Glomerular visceral epithelial cell (primary cell): ENCODE measurements around the gene ERCC6L2.

Experiments used
- DNase-seq: peaks from one replicate; pipeline ENCODE4 v3.0.0-alpha.2; 2016; ENCODE audit errors: extremely low spot score

Gene ERCC6L2

GRCh38 chr9:95875305-95876137 is at the start of gene ERCC6L2:
TSS of gene ERCC6L2 (plus strand) at chr9:95875691. CDS start at chr9:95876039, 348 bp downstream.
- DNase-seq = peak; percentile 98

GRCh38 chr9:95826183-95826838 is 49.2 kb upstream of the ERCC6L2 start:
- DNase-seq = no peak

GRCh38 chr9:95830768-95831167 is 44.7 kb upstream of the ERCC6L2 start:
- no peak for DNase-seq

- no peak for DNase-seq
These were observed 43.7 kb upstream of the ERCC6L2 start for GRCh38 chr9:95831810-95832209.

GRCh38 chr9:95833546-95834178 is 41.8 kb upstream of the ERCC6L2 start:
- no peak for DNase-seq

- DNase-seq = no peak
These were observed 41.1 kb upstream of the ERCC6L2 start for GRCh38 chr9:95834281-95834907.

GRCh38 chr9:95835393-95835792 is 40.1 kb upstream of the ERCC6L2 start:
- DNase-seq = no peak

GRCh38 chr9:95836072-95836471 is 39.4 kb upstream of the ERCC6L2 start:
- peak; percentile 43 for DNase-seq

- DNase-seq = no peak
These were observed 36.5 kb upstream of the ERCC6L2 start for GRCh38 chr9:95839012-95839411.

GRCh38 chr9:95840074-95840473 is 35.4 kb upstream of the ERCC6L2 start:
- no peak for DNase-seq

- DNase-seq = no peak
These were observed 34.1 kb upstream of the ERCC6L2 start for GRCh38 chr9:95841377-95841776.

- DNase-seq = no peak
These were observed 29.7 kb upstream of the ERCC6L2 start for GRCh38 chr9:95845751-95846150.

- DNase-seq = no peak
These were observed 26.7 kb upstream of the ERCC6L2 start for GRCh38 chr9:95848764-95849163.

- peak; percentile 71 for DNase-seq
These were observed 23.1 kb upstream of the ERCC6L2 start for GRCh38 chr9:95852059-95853032.

GRCh38 chr9:95854386-95855020 is 21.0 kb upstream of the ERCC6L2 start:
- peak; percentile 31 for DNase-seq

- no peak for DNase-seq
These were observed 19.5 kb upstream of the ERCC6L2 start for GRCh38 chr9:95855961-95856360.

- peak; percentile 51 for DNase-seq
These were observed 18.4 kb upstream of the ERCC6L2 start for GRCh38 chr9:95857124-95857523.

GRCh38 chr9:95857896-95858295 is 17.6 kb upstream of the ERCC6L2 start:
- no peak for DNase-seq

GRCh38 chr9:95862343-95862742 is 13.1 kb upstream of the ERCC6L2 start:
- no peak for DNase-seq

- DNase-seq = no peak
These were observed 10.5 kb upstream of the ERCC6L2 start for GRCh38 chr9:95864852-95865580.
